ENCODE results near the gene FAF2. TPM values are rescaled to one million over a fixed set of nuclear protein-coding genes. Genes with fewer than 3 reads are reported as not detected.

FAF2 gene
- total and polyA plus RNA-seq, 4 donors = 5.0 to 31.4 (median 18.9) TPM

DNA sequence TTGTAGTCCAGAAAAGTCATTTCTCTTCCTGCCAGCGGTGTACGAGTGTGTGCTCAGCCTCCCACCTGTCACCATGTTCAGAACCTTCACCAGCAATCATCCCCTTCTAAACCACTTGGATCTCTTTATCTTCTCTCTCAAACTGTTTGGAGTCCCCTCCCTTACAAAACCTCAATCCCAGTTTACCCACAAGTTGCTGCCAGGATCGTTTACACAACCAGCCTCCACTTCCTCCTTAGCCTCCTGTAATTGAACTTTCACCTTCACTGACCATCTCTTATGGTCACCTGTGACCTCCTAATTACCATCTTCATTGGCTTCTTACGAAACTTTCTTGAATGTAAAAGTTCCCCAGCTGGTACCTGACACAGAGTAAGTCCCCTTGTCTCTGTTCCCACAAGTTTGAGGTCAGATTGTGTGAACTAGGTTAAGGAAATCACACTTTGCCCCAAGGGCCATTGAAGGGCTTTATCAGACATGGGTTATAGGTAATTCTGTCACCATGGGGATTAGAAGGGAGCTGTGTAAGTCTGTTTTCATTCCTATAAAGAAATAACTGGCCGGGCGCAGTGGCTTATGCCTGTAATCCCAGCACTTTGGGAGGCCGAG lies 69.0 kb downstream of the FAF2 start:
- DNase-seq (peak in 1 of 2 donors; percentile 8), ATAC-seq (ENCODE audit: low FRiP score) (no peak)
- Histone ChIP-seq H3K4me3 (ENCODE audit: low read length in 2 of 2) (no peak overlapping the region), H3K27me3 (ENCODE audit: control insufficient read depth in 1 of 2, insufficient read depth in 2 of 2, low read length in 1 of 2) (no peaks in the 10 kb centered on the region), H3K36me3 (ENCODE audit: control insufficient read depth in 1 of 2, insufficient read depth in 2 of 2, low read length in 1 of 2) (no peaks in the 10 kb centered on the region), H3K4me1 (ENCODE audit: control insufficient read depth in 1 of 2, insufficient read depth in 2 of 2, low read length in 2 of 2) (no peaks in the 10 kb centered on the region), H3K9me3 (ENCODE audit: control insufficient read depth, low read length) (no peaks in the 10 kb centered on the region), H3K27ac (ENCODE audit: low read depth in 1 of 2, low read length in 2 of 2) (no peak overlapping the region)
- 74 to 75% methylated on average over 7 of the region's 7 CpGs for WGBS, 2 donors
- intact Hi-C loops (cut with DNase I) = no loop called here

DNA sequence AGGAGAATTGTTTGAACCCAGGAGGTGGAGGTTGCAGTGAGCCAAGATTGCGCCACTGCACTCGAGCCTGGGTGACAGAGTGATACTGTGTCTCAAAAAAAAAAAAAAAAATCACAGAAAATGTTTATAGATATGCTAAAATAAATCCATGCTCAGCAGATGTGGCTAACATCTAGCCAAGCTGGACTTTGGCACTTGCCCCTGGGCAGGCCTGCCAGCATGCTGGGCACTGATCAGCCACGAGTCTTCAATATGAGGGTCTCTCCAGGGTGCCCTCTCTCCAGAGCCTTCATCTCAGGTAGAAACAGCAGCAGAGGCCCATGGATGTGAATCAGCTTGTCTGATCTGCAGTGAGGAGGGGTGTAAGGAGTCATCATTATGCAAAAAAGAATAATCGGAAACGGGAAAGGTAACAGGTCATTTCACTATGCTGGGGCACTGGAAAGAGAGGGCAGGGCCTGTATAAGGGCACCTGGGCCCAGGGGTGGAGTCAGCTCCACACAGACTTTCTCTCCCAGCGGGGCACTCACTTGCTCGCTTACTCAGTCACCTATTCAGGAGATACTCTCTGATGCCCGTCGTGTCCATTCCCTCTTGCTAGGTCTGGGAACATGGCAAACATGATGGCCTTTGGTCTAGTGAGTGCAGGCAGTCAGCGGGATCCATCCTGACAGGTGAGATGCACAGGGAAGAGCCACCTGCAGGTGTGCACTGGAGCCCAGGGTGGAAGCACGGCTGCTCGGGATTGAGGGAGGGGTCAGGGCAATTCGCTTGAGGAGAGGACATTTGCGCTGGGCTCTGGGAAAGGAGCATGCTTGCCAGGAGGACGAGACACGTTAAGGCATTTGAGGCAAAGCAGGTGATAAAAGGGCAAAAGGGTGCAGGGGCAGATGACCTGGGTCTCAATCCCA lies 71.9 kb downstream of the FAF2 start:
- intact Hi-C loops (cut with DNase I) = no loop called here
- Histone ChIP-seq H3K9me3 (ENCODE audit: control insufficient read depth, low read length) (no peaks in the 10 kb centered on the region), H3K27ac (ENCODE audit: low read depth in 1 of 2, low read length in 2 of 2) (no peak overlapping the region), H3K4me1 (ENCODE audit: control insufficient read depth in 1 of 2, insufficient read depth in 2 of 2, low read length in 2 of 2) (no peaks in the 10 kb centered on the region), H3K36me3 (ENCODE audit: control insufficient read depth in 1 of 2, insufficient read depth in 2 of 2, low read length in 1 of 2) (no peaks in the 10 kb centered on the region), H3K4me3 (ENCODE audit: low read length in 2 of 2) (no peak overlapping the region), H3K27me3 (ENCODE audit: control insufficient read depth in 1 of 2, insufficient read depth in 2 of 2, low read length in 1 of 2) (no peaks in the 10 kb centered on the region)
- peak in 1 of 2 donors; percentile 9 for DNase-seq
- no peak for ATAC-seq (ENCODE audit: low FRiP score)
- 60 to 66% methylated on average over 16 of the region's 16 CpGs for whole genome bisulfite sequencing, 2 donors

DNA sequence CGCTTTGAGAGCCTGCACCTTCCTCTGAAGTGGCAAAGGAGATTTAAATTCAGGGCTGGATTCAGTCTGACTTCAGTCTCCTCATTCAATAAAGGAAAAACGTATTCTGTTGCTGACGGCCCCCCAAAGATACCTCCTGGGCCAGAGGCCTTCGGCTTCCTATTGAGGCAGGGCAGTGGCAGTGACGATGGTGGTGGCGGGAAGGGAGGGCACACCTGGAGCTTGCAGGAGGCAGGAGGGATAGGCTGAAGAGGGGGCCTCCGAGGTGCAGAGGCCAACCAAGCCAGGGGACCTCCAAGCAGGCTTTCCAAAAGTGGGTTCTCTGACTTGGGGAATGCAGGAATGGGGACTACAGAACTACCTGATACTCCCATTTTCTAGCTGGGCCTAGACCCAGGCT lies 73.1 kb downstream of the FAF2 start:
- ATAC-seq (ENCODE audit: low FRiP score) (no peak), DNase-seq (no peak)
- intact Hi-C loops (cut with DNase I) = no loop called here
- Histone ChIP-seq H3K27me3 (ENCODE audit: control insufficient read depth in 1 of 2, insufficient read depth in 2 of 2, low read length in 1 of 2) (no peaks in the 10 kb centered on the region), H3K4me1 (ENCODE audit: control insufficient read depth in 1 of 2, insufficient read depth in 2 of 2, low read length in 2 of 2) (no peaks in the 10 kb centered on the region), H3K4me3 (ENCODE audit: low read length in 2 of 2) (no peak overlapping the region), H3K27ac (ENCODE audit: low read depth in 1 of 2, low read length in 2 of 2) (no peak overlapping the region), H3K36me3 (ENCODE audit: control insufficient read depth in 1 of 2, insufficient read depth in 2 of 2, low read length in 1 of 2) (no peaks in the 10 kb centered on the region), H3K9me3 (ENCODE audit: control insufficient read depth, low read length) (no peaks in the 10 kb centered on the region)
- WGBS, 2 donors = 82 to 86% methylated on average over 7 of the region's 7 CpGs

DNA sequence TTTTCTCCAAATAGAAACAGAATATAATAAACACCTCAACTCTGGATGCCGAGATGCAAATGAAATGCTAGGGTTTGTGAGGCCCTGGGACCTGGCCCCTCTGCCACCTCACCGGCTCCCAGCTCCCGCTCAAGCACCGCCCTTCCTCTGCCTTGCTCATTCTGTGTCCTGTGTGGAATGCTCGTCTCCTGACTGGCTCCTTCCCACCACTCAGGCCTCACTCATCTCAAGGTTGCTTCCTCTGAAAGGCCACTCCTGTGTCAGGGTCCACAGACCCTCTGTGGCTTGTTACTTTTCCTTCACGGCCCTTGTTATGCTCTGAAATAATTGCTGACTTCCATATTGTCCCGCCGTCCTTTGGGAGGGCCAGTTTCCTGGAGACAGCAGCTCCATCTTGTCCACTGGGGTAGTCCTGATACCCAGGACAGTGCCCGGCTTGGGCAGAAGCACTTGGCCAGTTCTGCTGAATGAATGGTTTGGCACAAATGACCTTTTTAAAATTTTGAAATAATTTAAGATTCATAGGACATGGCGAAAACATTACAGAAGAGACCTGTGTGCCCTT lies 73.6 kb downstream of the FAF2 start:
- intact Hi-C loops (cut with DNase I) = no loop called here
- WGBS, 2 donors = 67 to 72% methylated on average over 10 of the region's 10 CpGs
- Histone ChIP-seq H3K9me3 (ENCODE audit: control insufficient read depth, low read length) (no peaks in the 10 kb centered on the region), H3K27ac (ENCODE audit: low read depth in 1 of 2, low read length in 2 of 2) (no peak overlapping the region), H3K4me3 (ENCODE audit: low read length in 2 of 2) (no peak overlapping the region), H3K27me3 (ENCODE audit: control insufficient read depth in 1 of 2, insufficient read depth in 2 of 2, low read length in 1 of 2) (no peaks in the 10 kb centered on the region), H3K4me1 (ENCODE audit: control insufficient read depth in 1 of 2, insufficient read depth in 2 of 2, low read length in 2 of 2) (no peaks in the 10 kb centered on the region), H3K36me3 (ENCODE audit: control insufficient read depth in 1 of 2, insufficient read depth in 2 of 2, low read length in 1 of 2) (no peaks in the 10 kb centered on the region)
- no peak for ATAC-seq (ENCODE audit: low FRiP score)
- no peak for DNase-seq

DNA sequence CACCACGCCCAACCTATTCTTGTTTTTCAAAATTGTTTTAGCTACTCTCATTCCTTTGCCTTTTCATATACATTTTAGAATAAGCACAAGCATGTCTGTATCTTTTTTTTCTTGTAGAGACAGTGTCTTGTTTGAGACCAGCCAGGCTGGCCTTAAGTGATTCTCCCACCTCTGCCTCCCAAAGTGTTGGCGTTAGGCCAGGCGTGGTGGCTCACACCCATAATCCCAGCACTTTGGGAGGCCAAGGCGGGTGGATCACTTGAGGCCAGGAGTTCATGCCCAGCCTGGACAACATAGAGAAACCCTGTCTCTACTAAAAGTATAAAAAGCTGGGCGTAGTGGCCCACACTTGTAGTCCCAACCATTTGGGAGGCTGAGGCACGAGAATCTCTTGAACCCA lies 76.0 kb downstream of the FAF2 start:
- H3K36me3 ChIP-seq (ENCODE audit: control insufficient read depth in 1 of 2, insufficient read depth in 2 of 2, low read length in 1 of 2) = peaks cover 0 to 2% of the 10 kb centered on the region in 2 donors

DNA sequence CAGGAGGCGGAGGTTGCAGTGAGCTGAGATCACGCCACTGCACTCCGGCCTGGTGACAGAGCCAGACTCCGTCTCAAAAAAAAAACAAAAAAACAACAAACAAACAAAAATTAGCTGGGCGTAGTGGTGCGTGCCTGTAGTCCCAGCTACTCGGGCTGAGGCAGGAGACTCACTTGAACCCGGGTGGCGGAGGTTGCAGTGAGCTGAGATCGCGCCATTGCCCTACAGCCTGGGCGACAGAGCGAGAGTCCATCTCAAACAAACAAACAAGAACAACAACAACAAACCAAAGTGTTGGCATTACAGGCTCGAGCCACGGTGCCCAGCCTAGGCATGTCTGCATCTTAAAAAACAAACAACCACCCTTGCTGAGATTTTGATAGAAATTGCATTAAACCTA lies 76.8 kb downstream of the FAF2 start:
- peaks cover 0 to 4% of the 10 kb centered on the region in 2 donors for H3K36me3 ChIP-seq (ENCODE audit: control insufficient read depth in 1 of 2, insufficient read depth in 2 of 2, low read length in 1 of 2)
- H3K27ac ChIP-seq (ENCODE audit: low read depth in 1 of 2, low read length in 2 of 2) = no peak overlapping the region
- H3K4me3 ChIP-seq (ENCODE audit: low read length in 2 of 2) = no peak overlapping the region
- no peaks in the 10 kb centered on the region for H3K4me1 ChIP-seq (ENCODE audit: control insufficient read depth in 1 of 2, insufficient read depth in 2 of 2, low read length in 2 of 2)
- WGBS, 2 donors = 88 to 89% methylated on average over 14 to 15 of the region's 15 CpGs
- intact Hi-C loops (cut with DNase I) = no loop called here
- no peaks in the 10 kb centered on the region for H3K27me3 ChIP-seq (ENCODE audit: control insufficient read depth in 1 of 2, insufficient read depth in 2 of 2, low read length in 1 of 2)
- ATAC-seq (ENCODE audit: low FRiP score) (no peak), DNase-seq (peak in 1 of 2 donors; percentile 16)
- H3K9me3 ChIP-seq (ENCODE audit: control insufficient read depth, low read length) = no peaks in the 10 kb centered on the region

More for the DNA sequence above, 76.0 kb downstream of the FAF2 start:
- intact Hi-C loops (cut with DNase I) = no loop called here
- Histone ChIP-seq H3K4me1 (ENCODE audit: control insufficient read depth in 1 of 2, insufficient read depth in 2 of 2, low read length in 2 of 2) (no peaks in the 10 kb centered on the region), H3K9me3 (ENCODE audit: control insufficient read depth, low read length) (no peaks in the 10 kb centered on the region), H3K27me3 (ENCODE audit: control insufficient read depth in 1 of 2, insufficient read depth in 2 of 2, low read length in 1 of 2) (no peaks in the 10 kb centered on the region), H3K4me3 (ENCODE audit: low read length in 2 of 2) (no peak overlapping the region), H3K27ac (ENCODE audit: low read depth in 1 of 2, low read length in 2 of 2) (no peak overlapping the region)
- DNase-seq = peak in 1 of 2 donors; percentile 6
- 90 to 91% methylated on average over 6 of the region's 6 CpGs for WGBS, 2 donors
- ATAC-seq (ENCODE audit: low FRiP score) = no peak

DNA sequence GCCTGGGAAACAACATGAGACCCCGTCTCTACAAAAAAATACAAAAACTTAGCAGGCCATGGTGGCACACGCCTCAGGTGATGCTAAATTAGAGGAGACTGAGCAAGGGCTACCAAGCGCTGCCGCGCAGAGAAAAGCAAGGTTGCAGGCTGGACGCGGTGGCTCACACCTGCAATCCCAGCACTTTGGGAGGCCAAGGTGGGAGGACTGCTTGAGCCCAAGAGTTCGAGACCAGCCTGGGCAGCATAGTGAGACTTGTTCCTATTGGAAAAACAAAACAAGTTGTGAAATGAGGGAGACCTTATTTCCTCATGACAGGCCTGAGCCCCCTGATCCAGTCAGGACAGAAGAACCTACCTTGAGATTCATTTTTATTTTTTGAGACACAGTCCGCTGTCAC lies 77.5 kb downstream of the FAF2 start:
- H3K9me3 ChIP-seq (ENCODE audit: control insufficient read depth, low read length) = no peaks in the 10 kb centered on the region
- WGBS, 2 donors = 93 to 95% methylated on average over 9 of the region's 9 CpGs
- ATAC-seq (ENCODE audit: low FRiP score) (no peak), DNase-seq (peak in 1 of 2 donors; percentile 21)
- intact Hi-C loops (cut with DNase I) = no loop called here
- peaks cover 0 to 7% of the 10 kb centered on the region in 2 donors for H3K36me3 ChIP-seq (ENCODE audit: control insufficient read depth in 1 of 2, insufficient read depth in 2 of 2, low read length in 1 of 2)
- H3K27me3 ChIP-seq (ENCODE audit: control insufficient read depth in 1 of 2, insufficient read depth in 2 of 2, low read length in 1 of 2) = no peaks in the 10 kb centered on the region
- H3K4me3 ChIP-seq (ENCODE audit: low read length in 2 of 2) = no peak overlapping the region
- no peak overlapping the region for H3K27ac ChIP-seq (ENCODE audit: low read depth in 1 of 2, low read length in 2 of 2)
- H3K4me1 ChIP-seq (ENCODE audit: control insufficient read depth in 1 of 2, insufficient read depth in 2 of 2, low read length in 2 of 2) = no peaks in the 10 kb centered on the region

DNA sequence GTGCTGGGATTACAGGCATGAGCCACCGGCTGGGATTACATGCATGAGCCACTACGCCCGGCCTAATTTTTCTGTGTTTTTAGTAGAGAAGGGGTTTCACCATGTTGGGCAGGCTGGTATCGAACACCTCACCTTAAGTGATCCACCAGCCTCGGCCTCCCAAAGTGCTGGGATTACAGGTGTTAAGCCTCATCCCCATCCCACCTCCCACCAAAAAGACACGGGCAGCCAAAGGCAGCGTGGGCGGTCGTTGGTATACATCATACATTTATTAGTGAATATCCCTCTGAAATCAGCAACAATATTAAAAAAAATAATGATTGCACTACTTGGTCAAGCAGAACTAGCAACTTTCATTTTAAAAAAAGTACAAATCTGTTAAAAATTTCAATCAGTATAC lies 78.3 kb downstream of the FAF2 start:
- intact Hi-C loops (cut with DNase I) = no loop called here

More for the DNA sequence above, 78.3 kb downstream of the FAF2 start:
- no peak for DNase-seq
- no peaks in the 10 kb centered on the region for H3K27me3 ChIP-seq (ENCODE audit: control insufficient read depth in 1 of 2, insufficient read depth in 2 of 2, low read length in 1 of 2)
- no peak overlapping the region for H3K27ac ChIP-seq (ENCODE audit: low read depth in 1 of 2, low read length in 2 of 2)
- no peak for ATAC-seq (ENCODE audit: low FRiP score)
- no peak overlapping the region for H3K4me3 ChIP-seq (ENCODE audit: low read length in 2 of 2)
- H3K9me3 ChIP-seq (ENCODE audit: control insufficient read depth, low read length) = no peaks in the 10 kb centered on the region
- H3K4me1 ChIP-seq (ENCODE audit: control insufficient read depth in 1 of 2, insufficient read depth in 2 of 2, low read length in 2 of 2) = no peaks in the 10 kb centered on the region
- 95 to 96% methylated on average over 9 of the region's 9 CpGs for WGBS, 2 donors
- peaks cover 0 to 7% of the 10 kb centered on the region in 2 donors for H3K36me3 ChIP-seq (ENCODE audit: control insufficient read depth in 1 of 2, insufficient read depth in 2 of 2, low read length in 1 of 2)
